Embryonic facial prominence (tissue), 1 donor: ENCODE results near the gene RGS12.

ENCODE experiments used
- DNase-seq: peaks from one replicate; pipeline ENCODE4 v3.0.0-alpha.2; 2016; ENCODE audit errors: extremely low spot score

The RGS12 gene

DNA sequence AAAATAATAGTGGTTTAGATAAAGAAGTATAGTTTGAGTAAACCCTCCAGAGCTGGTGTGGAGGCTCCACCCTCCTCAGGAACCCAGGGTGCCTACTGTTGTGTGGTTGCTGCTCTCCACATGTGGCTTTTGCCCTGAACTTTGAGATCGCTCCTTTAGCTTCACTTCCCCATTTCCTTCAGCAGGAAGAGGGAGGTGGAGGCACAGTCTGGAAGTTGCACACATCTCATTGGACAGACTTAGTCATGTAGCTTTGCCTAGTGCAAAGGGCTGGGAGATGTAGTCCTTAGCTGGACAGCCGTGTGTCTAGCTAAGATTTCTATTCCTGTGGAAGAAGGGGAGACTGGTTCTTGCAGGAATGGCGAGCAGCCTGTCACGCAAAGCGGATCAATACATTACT lies 37.9 kb downstream of the RGS12 start:
- DNase-seq, result no peak

GRCh38 chr4:3331511-3332394 lies 38.9 kb downstream of the RGS12 start:
- DNase-seq, result no peak

- DNase-seq, result no peak
These were observed 39.7 kb downstream of the RGS12 start for GRCh38 chr4:3332498-3332897.

DNA sequence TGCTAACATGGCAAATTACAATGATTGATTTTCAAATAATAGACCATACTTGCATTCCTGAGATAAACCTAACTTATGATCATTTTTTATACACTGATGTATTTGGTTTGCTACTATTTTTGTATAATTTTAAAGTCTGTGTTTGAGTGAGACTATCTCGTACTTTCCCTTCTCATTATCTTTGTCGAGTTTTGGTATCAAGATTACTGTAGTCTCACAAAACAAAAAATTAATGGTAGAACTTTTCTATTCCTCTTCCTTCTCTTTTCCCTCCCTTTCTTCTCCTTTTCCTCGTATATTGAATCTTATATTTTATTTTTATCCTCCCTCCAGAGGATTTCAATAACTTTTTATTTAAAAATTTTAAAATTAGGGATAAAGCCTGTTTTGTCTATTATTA lies 41.5 kb downstream of the RGS12 start:
- DNase-seq, result no peak

GRCh38 chr4:3335385-3335784 lies 42.6 kb downstream of the RGS12 start:
- no peak for DNase-seq

DNA sequence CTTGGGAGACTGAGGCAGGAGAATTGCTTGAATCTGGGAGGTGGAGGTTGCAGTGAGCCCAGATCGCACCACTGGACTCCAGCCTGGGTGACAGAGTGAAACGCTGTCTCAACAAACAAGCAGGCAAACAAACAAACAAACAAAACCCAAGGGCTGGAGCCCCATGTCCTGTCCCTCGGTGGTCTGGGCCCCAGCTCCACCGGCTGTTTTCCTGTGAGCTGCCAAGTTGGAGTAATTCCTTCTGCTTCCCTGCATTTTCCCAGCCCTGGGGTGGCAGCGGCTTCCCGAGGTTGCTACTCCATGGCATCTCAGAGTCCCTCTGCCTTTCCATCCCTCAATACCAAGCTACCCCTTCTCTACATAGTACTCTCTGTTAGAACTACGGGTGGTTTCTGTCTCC lies 43.2 kb downstream of the RGS12 start:
- DNase-seq, result no peak

- no peak for DNase-seq
These were observed 43.8 kb downstream of the RGS12 start for GRCh38 chr4:3336382-3337356.

DNA sequence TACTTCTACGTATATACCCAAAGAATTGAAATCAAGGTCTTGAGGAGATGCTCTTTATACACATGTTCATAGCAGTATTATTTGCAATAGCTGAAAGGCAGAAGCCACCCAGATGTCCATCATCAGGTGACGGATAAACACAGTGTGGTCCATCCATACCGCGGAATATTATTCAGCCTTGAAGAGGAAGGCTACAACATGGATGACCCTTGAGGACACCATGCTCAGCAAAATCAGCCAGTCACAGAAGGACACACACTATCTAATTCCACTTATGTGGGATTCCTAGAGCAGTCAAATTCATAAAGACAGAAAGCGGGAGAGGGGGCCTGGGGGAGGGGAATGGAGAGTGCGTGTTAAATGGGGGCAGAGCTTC lies 44.5 kb downstream of the RGS12 start:
- no peak for DNase-seq

DNA sequence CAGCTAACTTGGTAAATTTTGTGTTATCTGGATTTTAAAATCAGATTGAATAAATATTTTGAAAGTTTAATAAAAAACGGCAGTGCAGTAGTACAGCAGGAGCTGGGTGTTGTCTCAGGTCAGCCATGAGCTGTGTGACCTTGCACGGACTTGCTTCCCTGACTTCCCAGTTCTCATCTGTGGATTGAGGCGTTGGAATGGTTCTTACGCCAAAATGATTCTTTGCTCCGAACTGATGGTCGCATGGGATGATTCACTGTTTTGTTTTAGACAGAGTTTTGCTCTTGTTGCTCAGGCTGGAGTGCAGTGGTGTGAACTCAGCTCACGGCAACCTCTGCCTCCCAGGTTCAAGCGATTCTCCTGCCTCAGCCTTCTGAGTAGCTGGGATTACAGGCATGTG lies 45.0 kb downstream of the RGS12 start:
- no peak for DNase-seq

DNA sequence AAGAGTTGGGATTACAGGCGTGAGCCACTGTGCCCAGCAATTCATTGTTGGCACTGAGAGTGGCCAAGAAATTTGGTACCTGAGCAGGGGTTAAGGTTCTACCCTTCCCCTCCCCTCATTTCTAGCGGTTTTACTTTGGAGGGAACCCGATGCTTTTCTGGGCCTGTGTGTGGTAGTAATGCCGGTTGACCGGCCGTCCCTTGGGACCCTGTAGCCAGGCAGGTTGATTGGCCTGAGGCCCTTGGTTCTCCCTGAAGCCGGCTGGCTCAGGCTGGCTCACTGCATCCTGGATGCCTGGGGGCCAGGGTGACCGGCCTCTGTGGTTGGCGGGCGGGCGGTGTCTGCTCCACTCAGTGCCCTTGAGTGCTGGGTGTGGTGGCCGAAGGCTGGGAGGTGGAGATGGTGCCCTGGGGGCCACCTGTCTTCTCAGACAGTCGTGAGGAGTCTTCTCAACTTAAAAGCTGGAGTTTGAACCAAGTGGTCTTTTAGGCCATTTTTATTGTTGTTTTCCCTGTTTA lies 45.6 kb downstream of the RGS12 start:
- DNase-seq, result no peak

DNA sequence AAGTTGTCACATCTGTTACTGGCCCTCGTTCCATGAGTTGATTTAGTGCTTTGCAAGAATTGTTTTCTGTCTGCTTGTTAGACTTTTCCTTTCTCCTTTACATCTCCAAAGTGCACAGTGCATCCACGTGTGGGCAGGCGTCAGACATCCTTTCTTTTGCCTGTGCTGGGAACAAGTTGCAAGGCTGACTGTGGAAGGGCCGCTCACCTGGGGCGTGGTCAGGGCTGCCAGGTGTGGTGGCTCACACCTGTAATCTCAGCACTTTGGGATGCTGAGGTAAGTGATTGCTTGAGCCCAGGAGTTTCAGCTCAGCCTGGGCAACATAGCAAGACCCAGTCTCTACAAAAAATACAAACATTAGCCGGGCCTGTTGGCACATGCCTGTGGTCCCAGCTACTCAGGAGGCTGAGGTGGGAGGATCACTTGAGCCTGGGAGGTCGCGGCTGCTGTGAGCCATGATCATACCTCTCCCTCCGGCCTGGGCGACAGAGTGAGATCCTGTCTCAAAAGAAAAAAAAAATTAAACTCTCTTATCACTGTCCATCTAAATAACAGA lies 46.2 kb downstream of the RGS12 start:
- no peak for DNase-seq

- no peak for DNase-seq
These were observed 46.8 kb downstream of the RGS12 start for GRCh38 chr4:3339577-3339976.

DNA sequence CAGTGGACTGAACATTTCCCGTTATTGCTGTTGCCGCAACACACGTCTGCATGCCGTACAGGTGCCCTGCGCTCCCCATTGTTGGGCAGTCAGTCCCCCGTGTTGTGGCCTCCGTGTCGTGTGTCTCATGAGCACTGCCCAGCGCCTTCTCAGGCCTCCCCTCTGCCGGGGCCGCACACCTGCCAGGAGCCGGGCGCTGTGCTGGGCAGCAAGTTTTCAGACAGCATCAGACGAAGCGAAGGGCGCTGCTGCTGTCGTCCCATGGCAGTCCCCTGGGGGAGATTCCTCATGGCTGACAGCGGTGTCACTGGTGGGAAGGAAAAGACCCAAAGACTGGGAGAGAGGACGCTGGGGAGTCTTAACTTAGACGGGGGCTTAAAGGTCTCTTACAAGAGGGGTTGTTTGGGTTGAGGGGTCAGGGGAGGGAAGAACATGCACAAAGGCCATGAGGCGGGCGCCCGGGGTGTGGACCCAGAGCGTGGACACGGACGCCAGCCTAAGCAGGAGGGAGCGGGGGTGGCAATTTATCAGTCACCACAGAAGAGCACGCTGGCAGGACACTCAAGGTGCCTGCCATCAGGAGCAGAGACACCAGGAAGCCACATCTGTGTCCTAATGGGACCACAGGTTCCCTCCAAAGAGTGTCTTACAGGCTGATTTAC lies 47.3 kb downstream of the RGS12 start:
- no peak for DNase-seq

GRCh38 chr4:3340700-3341083 lies 47.9 kb downstream of the RGS12 start:
- no peak for DNase-seq

- no peak for DNase-seq
These were observed 48.9 kb downstream of the RGS12 start for GRCh38 chr4:3341760-3342159.

- no peak for DNase-seq
These were observed 49.5 kb downstream of the RGS12 start for GRCh38 chr4:3342182-3342854.
